Endodermal cell (in vitro differentiated cells): Measurements from ENCODE around the gene LTBP4. TPM values are rescaled to one million over a fixed set of nuclear protein-coding genes. Genes with fewer than 3 reads are reported as not detected.

ENCODE experiments used
- DNase-seq: peaks from one replicate; pipeline ENCODE4 v3.0.0-alpha.2; 2017
- H3K27ac ChIP-seq: 2 replicates; pipeline ENCODE4 v1.5.1; 2013; ENCODE audit warnings: mild to moderate bottlenecking, low read depth, low read length, moderate library complexity
- H3K27me3 ChIP-seq: 2 replicates; pipeline ENCODE4 v1.6.1; 2013; ENCODE audit warnings: mild to moderate bottlenecking, low read length, moderate library complexity; ENCODE audit not compliant: insufficient read depth, control insufficient read depth, poor library complexity, severe bottlenecking
- H3K36me3 ChIP-seq: 2 replicates; pipeline ENCODE4 v1.7.0; 2013; ENCODE audit warnings: mild to moderate bottlenecking, low read length, moderate library complexity; ENCODE audit not compliant: control insufficient read depth, insufficient read depth
- H3K4me1 ChIP-seq: one replicate; pipeline ENCODE4 v1.7.0; 2013; ENCODE audit warnings: low read length; ENCODE audit not compliant: control insufficient read depth, insufficient read depth
- H3K4me3 ChIP-seq: 2 replicates; pipeline ENCODE4 v1.5.1; 2013; ENCODE audit warnings: mild to moderate bottlenecking, low read length, moderate library complexity
- H3K9ac ChIP-seq: 2 replicates; pipeline ENCODE4 v1.6.1; 2013; ENCODE audit warnings: mild to moderate bottlenecking, low read length, moderate library complexity; ENCODE audit not compliant: poor library complexity, severe bottlenecking; ENCODE audit errors: extremely low read depth
- H3K9me3 ChIP-seq: 2 replicates; pipeline ENCODE4 v1.6.1; 2013; ENCODE audit warnings: mild to moderate bottlenecking, low read length, moderate library complexity; ENCODE audit not compliant: control insufficient read depth
- H3K27ac Mint-ChIP-seq: 2 replicates; pipeline ENCODE4 v1.8.0; 2020; ENCODE audit warnings: mixed read lengths
- H3K27me3 Mint-ChIP-seq: 2 replicates; pipeline ENCODE4 v1.8.0; 2021; ENCODE audit warnings: mild to moderate bottlenecking, mixed read lengths; ENCODE audit not compliant: insufficient read depth
- H3K36me3 Mint-ChIP-seq: 2 replicates; pipeline ENCODE4 v1.8.0; 2020; ENCODE audit warnings: low read depth, mixed read lengths
- H3K4me1 Mint-ChIP-seq: 2 replicates; pipeline ENCODE4 v1.8.0; 2020; ENCODE audit warnings: mixed read lengths
- H3K4me3 Mint-ChIP-seq: 2 replicates; pipeline ENCODE4 v1.8.0; 2020; ENCODE audit warnings: mild to moderate bottlenecking, moderate library complexity, mixed read lengths
- H3K9me3 Mint-ChIP-seq: 2 replicates; pipeline ENCODE4 v1.8.0; 2020; ENCODE audit warnings: mild to moderate bottlenecking, mixed read lengths
- WGBS, 2 experiments: methylation state at CpG; one replicate each; pipeline versions ENCODE4 v1.1.5 to v1.1.7; 2013; ENCODE audit warnings: missing lambda C conversion rate in 2 of 2, mixed read lengths in 1 of 2; ENCODE audit not compliant: insufficient coverage in 1 of 2, insufficient read length in 1 of 2; 5-methylcytosine and 5-hydroxymethylcytosine counted together
- total RNA-seq, 2 donors: library from RNA; stranded (reverse); fragmentation: NEBNext Ultra II Directional in 1 of 2; extraction: Animal tissue kit (Norgen Biotek cat#: 25700) in 1 of 2; gene quantifications; 2 replicates in 1 of 2; 3 replicates in 1 of 2; pipeline ENCODE4 v1.2.1, GENCODE V29; 2021
- TF ChIP-seq, protein P1 (sequence below): fragments of 200-600 bp; sonication (generic); conservative IDR thresholded peaks from 2 replicates; pipeline ENCODE4 v1.5.0; 2021; ENCODE audit warnings: antibody characterized with exemption, mild to moderate bottlenecking

Gene LTBP4
- total RNA-seq, 2 donors from 2014 or later = 104 to 133 TPM

DNA sequence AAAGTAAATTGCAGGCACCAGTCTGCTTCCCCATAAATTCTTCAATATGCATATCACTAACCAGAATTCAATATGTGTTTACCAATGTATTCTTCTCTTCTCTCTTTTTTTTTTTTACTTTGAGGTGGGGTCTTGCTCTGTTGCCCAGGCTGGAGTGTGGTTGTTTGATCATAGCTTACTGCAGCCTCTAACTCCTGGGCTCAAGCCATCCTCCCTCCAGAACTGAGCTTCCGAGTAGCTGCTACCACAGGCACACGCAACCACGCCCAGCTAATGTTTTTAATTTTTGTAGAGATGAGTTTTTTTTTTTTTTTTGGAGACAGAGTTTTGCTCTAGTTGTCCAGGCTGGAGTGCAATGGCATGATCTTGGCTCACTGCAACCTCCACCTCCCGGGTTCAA, 16.8 kb downstream of the LTBP4 start:
- WGBS, 2 experiments = 100% methylated on average over 1 to 4 of the region's 4 CpGs
- H3K4me1 Mint-ChIP-seq = peaks cover 12% of the 10 kb centered on the region
- TF ChIP-seq, protein P1, sequence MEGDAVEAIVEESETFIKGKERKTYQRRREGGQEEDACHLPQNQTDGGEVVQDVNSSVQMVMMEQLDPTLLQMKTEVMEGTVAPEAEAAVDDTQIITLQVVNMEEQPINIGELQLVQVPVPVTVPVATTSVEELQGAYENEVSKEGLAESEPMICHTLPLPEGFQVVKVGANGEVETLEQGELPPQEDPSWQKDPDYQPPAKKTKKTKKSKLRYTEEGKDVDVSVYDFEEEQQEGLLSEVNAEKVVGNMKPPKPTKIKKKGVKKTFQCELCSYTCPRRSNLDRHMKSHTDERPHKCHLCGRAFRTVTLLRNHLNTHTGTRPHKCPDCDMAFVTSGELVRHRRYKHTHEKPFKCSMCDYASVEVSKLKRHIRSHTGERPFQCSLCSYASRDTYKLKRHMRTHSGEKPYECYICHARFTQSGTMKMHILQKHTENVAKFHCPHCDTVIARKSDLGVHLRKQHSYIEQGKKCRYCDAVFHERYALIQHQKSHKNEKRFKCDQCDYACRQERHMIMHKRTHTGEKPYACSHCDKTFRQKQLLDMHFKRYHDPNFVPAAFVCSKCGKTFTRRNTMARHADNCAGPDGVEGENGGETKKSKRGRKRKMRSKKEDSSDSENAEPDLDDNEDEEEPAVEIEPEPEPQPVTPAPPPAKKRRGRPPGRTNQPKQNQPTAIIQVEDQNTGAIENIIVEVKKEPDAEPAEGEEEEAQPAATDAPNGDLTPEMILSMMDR = no peak

DNA sequence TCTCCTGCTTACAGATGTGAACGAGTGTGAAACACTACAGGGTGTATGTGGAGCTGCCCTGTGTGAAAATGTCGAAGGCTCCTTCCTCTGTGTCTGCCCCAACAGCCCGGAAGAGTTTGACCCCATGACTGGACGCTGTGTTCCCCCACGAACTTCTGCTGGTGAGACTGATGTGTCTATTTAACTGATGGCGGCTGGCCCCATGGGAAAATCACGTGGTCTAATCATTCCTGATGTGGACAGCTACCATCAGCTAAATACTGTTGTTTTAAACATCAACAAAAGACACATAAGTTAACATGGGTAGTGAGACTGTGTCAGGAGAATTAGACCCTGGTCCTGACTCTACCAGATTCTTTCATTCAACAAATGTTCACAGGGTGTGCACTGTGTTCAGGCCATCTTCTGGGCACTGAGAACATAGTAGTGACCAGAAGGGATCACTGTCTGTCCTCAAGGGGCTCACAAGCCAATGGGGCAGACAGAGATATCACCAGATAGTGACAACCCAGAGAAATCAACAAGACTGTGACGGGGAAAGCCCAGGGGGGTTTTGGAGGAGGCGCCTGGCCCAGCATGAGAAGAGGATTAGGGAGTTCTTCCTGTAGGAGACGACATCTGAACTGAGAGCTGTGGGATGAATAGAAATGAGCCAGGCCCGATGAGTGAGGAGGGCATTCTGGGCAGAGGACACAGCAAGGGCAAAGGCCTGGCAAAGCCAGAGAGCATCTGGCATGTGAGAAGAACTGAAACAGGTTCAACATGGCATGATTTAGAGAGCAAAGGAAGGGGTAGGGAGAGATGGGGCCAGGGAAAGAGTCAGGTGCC, 18.4 kb downstream of the LTBP4 start:
- no peak overlapping the region for H3K27ac Mint-ChIP-seq
- Histone ChIP-seq H3K36me3 (peaks cover 42% of the 10 kb centered on the region), H3K27ac (no peak overlapping the region), H3K9me3 (no peaks in the 10 kb centered on the region), H3K4me3 (no peak overlapping the region), H3K27me3 (no peaks in the 10 kb centered on the region), H3K4me1 (no peaks in the 10 kb centered on the region), H3K9ac (no peak overlapping the region)
- no peaks in the 10 kb centered on the region for H3K27me3 Mint-ChIP-seq
- TF ChIP-seq, protein P1 = no peak
- peaks cover 50% of the 10 kb centered on the region for H3K36me3 Mint-ChIP-seq
- H3K4me1 Mint-ChIP-seq = peaks cover 21% of the 10 kb centered on the region
- H3K4me3 Mint-ChIP-seq = no peak overlapping the region
- H3K9me3 Mint-ChIP-seq = no peaks in the 10 kb centered on the region
- no peak for DNase-seq
- WGBS, 2 experiments = 82 to 89% methylated on average over 10 of the region's 11 CpGs

More for the DNA sequence above, 16.8 kb downstream of the LTBP4 start:
- H3K27ac Mint-ChIP-seq = no peak overlapping the region
- H3K9ac ChIP-seq = no peak overlapping the region
- peaks cover 1% of the 10 kb centered on the region for H3K27me3 Mint-ChIP-seq
- DNase-seq = no peak
- no peak overlapping the region for H3K4me3 Mint-ChIP-seq
- no peaks in the 10 kb centered on the region for H3K9me3 Mint-ChIP-seq
- H3K27ac ChIP-seq = no peak overlapping the region
- H3K36me3 ChIP-seq = peaks cover 42% of the 10 kb centered on the region
- peaks cover 45% of the 10 kb centered on the region for H3K36me3 Mint-ChIP-seq
- no peaks in the 10 kb centered on the region for H3K4me1 ChIP-seq
- no peak overlapping the region for H3K4me3 ChIP-seq
- H3K27me3 ChIP-seq = no peaks in the 10 kb centered on the region
- no peaks in the 10 kb centered on the region for H3K9me3 ChIP-seq

DNA sequence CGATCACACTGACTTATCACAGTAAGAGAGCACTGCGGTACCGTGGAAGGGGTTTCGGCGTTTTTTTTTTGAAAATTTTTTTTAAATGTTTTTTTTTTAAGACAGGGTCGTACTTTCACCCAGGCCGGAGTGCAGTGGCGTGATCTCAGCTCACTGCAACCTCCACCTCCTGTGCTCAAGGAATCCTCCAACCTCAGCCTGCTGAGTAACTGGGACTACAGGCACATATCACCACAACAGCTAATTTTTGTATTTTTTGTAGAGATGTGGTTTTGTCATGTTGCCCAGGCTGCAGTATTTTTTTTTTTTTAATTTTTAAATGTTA, 19.0 kb downstream of the LTBP4 start:
- Mint-ChIP-seq H3K4me3 (no peak overlapping the region), H3K4me1 (peaks cover 18% of the 10 kb centered on the region), H3K27ac (no peak overlapping the region), H3K36me3 (peaks cover 53% of the 10 kb centered on the region), H3K9me3 (no peaks in the 10 kb centered on the region), H3K27me3 (no peaks in the 10 kb centered on the region)
- H3K4me3 ChIP-seq = no peak overlapping the region
- no peaks in the 10 kb centered on the region for H3K9me3 ChIP-seq
- H3K4me1 ChIP-seq = no peaks in the 10 kb centered on the region
- no peaks in the 10 kb centered on the region for H3K27me3 ChIP-seq
- DNase-seq = no peak
- TF ChIP-seq, protein P1 = no peak
- H3K27ac ChIP-seq = no peak overlapping the region
- 98 to 99% methylated on average over 6 of the region's 8 CpGs for WGBS, 2 experiments
- H3K9ac ChIP-seq = no peak overlapping the region
- H3K36me3 ChIP-seq = peaks cover 45% of the 10 kb centered on the region
